H1 (cell line): ENCODE results near the gene C9orf152. TPM values are rescaled to one million over a fixed set of nuclear protein-coding genes. Genes with fewer than 3 reads are reported as not detected.

Source experiments
- CTCF ChIA-PET: fragments of 300-600 bp; sonication (Branson Sonifier 250); formaldehyde crosslinking; loops from one replicate; lab custom pipeline; 2021; ENCODE audit not compliant: partially characterized antibody; lab: Charles Lee
- POLR2A ChIA-PET: fragments of 300-600 bp; sonication (Branson Sonifier 250); formaldehyde crosslinking; loops from one replicate; lab custom pipeline; 2021; ENCODE audit warnings: inconsistent platforms; ENCODE audit not compliant: partially characterized antibody; lab: Charles Lee
- DNase-seq, 2 experiments: peaks; one replicate each; pipeline versions ENCODE4 v3.0.0 to v3.0.0-alpha.2; 2010 to 2022; ENCODE audit warnings: low spot score in 2 of 2, low read depth in 1 of 2, mixed read lengths in 1 of 2
- FAIRE-seq: peaks from 2 replicates; lab custom pipeline; 2011; peaks lifted over from hg19 to GRCh38; lab: Jason Lieb, UNC
- H2AFZ ChIP-seq: 2 replicates; pipeline ENCODE4 v1.8.1; 2012; ENCODE audit warnings: low read length, inconsistent platforms
- H2AK5ac ChIP-seq: 2 replicates; pipeline ENCODE4 v1.6.1; 2013; ENCODE audit warnings: low read depth, low read length
- H2BK120ac ChIP-seq: replicated peaks from 2 replicates; pipeline ENCODE3; 2013; ENCODE audit warnings: low read depth, low read length, inconsistent platforms
- H2BK12ac ChIP-seq: 2 replicates; pipeline ENCODE4 v1.6.1; 2013; ENCODE audit warnings: low read depth, low read length
- H2BK15ac ChIP-seq: 2 replicates; pipeline ENCODE4 v1.6.1; 2013; ENCODE audit warnings: low read length
- H2BK20ac ChIP-seq: 2 replicates; pipeline ENCODE4 v1.6.1; 2013; ENCODE audit warnings: low read length
- H2BK5ac ChIP-seq: 2 replicates; pipeline ENCODE4 v1.6.1; 2013; ENCODE audit warnings: low read depth, low read length
- H3K14ac ChIP-seq: 2 replicates; pipeline ENCODE4 v1.6.1; 2013; ENCODE audit warnings: inconsistent platforms; ENCODE audit not compliant: insufficient read length
- H3K18ac ChIP-seq: 2 replicates; pipeline ENCODE4 v1.6.1; 2013; ENCODE audit warnings: low read length; ENCODE audit errors: extremely low read depth
- H3K23ac ChIP-seq: 2 replicates; pipeline ENCODE4 v1.6.1; 2013; ENCODE audit warnings: inconsistent platforms; ENCODE audit not compliant: insufficient read length
- H3K23me2 ChIP-seq: 2 replicates; pipeline ENCODE4 v1.6.1; 2013; ENCODE audit warnings: low read depth, low read length
- H3K27ac ChIP-seq: 2 replicates; pipeline ENCODE4 v1.6.1; 2011; ENCODE audit warnings: low read depth, low read length, inconsistent platforms
- H3K27me3 ChIP-seq, 4 experiments: replicated peaks in 1 of 4; 1 replicate in 1 of 4; 2 replicates in 3 of 4; pipeline versions ENCODE4 v1.6.1 to v1.8.1; 2011 to 2013; ENCODE audit warnings: low read length in 3 of 4, mild to moderate bottlenecking in 3 of 4, inconsistent platforms in 2 of 4, mixed read lengths in 2 of 4, moderate library complexity in 1 of 4; ENCODE audit not compliant: control insufficient read depth in 3 of 4, insufficient read depth in 3 of 4; ENCODE audit errors: extremely low read depth in 1 of 4
- H3K36me3 ChIP-seq, 4 experiments: 2 replicates each; pipeline versions ENCODE4 v1.6.1 to v1.8.1; 2011 to 2013; ENCODE audit warnings: mild to moderate bottlenecking in 4 of 4, low read length in 3 of 4, moderate library complexity in 2 of 4, control low read depth in 1 of 4, inconsistent platforms in 1 of 4; ENCODE audit not compliant: insufficient read depth in 4 of 4, control insufficient read depth in 2 of 4
- H3K4ac ChIP-seq: replicated peaks from 2 replicates; pipeline ENCODE3; 2013; ENCODE audit warnings: low read length, low read depth, mixed read lengths, inconsistent platforms; ENCODE audit not compliant: insufficient read length
- H3K4me1 ChIP-seq, 4 experiments: replicated peaks in 1 of 4; 1 replicate in 1 of 4; 2 replicates in 3 of 4; pipeline versions ENCODE4 v1.6.1 to v1.8.1; 2011 to 2013; ENCODE audit warnings: low read length in 3 of 4, inconsistent platforms in 2 of 4, mixed read lengths in 1 of 4; ENCODE audit not compliant: insufficient read depth in 4 of 4, control insufficient read depth in 3 of 4
- H3K4me2 ChIP-seq, 2 experiments: 2 replicates each; pipeline versions ENCODE4 v1.6.1 to v1.8.1; 2011 to 2013; ENCODE audit warnings: low read depth in 2 of 2, low read length in 2 of 2, control low read depth in 1 of 2, inconsistent platforms in 1 of 2, mild to moderate bottlenecking in 1 of 2; ENCODE audit not compliant: insufficient read depth in 1 of 2
- H3K4me3 ChIP-seq, 4 experiments: fragments of 200-600, 300-600 bp in 1 of 4; sonication (generic), shearing (Covaris generic), sonication (Bioruptor Twin) in 1 of 4; 2 replicates each; pipeline versions ENCODE4 v1.5.1 to v1.8.1; 2011 to 2016; ENCODE audit warnings: low read length in 4 of 4, low read depth in 3 of 4, control low read depth in 2 of 4, inconsistent platforms in 2 of 4, mild to moderate bottlenecking in 2 of 4, mixed read lengths in 1 of 4, moderate library complexity in 1 of 4; ENCODE audit not compliant: insufficient read depth in 2 of 4; ENCODE audit errors: extremely low read depth in 1 of 4
- H3K56ac ChIP-seq: replicated peaks from 2 replicates; pipeline ENCODE3; 2013; ENCODE audit warnings: low read depth, mild to moderate bottlenecking, mixed read lengths, low read length, inconsistent platforms; ENCODE audit not compliant: insufficient read length
- H3K79me1 ChIP-seq: 2 replicates; pipeline ENCODE4 v1.6.1; 2013; ENCODE audit warnings: low read depth, low read length, control low read depth
- H3K79me2 ChIP-seq, 2 experiments: 2 replicates each; pipeline versions ENCODE4 v1.6.1 to v1.8.1; 2012 to 2013; ENCODE audit warnings: low read length in 2 of 2, mild to moderate bottlenecking in 2 of 2, inconsistent platforms in 1 of 2; ENCODE audit not compliant: insufficient read depth in 2 of 2, control insufficient read depth in 1 of 2
- H3K9ac ChIP-seq, 4 experiments: replicated peaks in 1 of 4; 1 replicate in 1 of 4; 2 replicates in 3 of 4; pipeline versions ENCODE4 v1.6.1 to v1.8.1; 2011 to 2013; ENCODE audit warnings: low read depth in 3 of 4, low read length in 3 of 4, control low read depth in 2 of 4, mild to moderate bottlenecking in 2 of 4, moderate library complexity in 2 of 4, inconsistent platforms in 1 of 4; ENCODE audit errors: extremely low read depth in 1 of 4
- H3K9me3 ChIP-seq, 2 experiments: 2 replicates each; pipeline versions ENCODE4 v1.6.1 to v1.8.1; 2012 to 2013; ENCODE audit warnings: mild to moderate bottlenecking in 2 of 2, moderate library complexity in 2 of 2, control low read depth in 1 of 2, inconsistent platforms in 1 of 2, low read depth in 1 of 2, low read length in 1 of 2, mixed read lengths in 1 of 2; ENCODE audit not compliant: insufficient read depth in 2 of 2
- H4K20me1 ChIP-seq, 2 experiments: replicated peaks in 1 of 2; 2 replicates each; pipeline versions ENCODE3 to v1.8.1; 2011 to 2013; ENCODE audit warnings: inconsistent platforms in 2 of 2, low read length in 2 of 2, mild to moderate bottlenecking in 1 of 2; ENCODE audit not compliant: insufficient read depth in 2 of 2, control insufficient read depth in 1 of 2
- H4K5ac ChIP-seq: 2 replicates; pipeline ENCODE4 v1.6.1; 2013; ENCODE audit warnings: low read length, low read depth, mixed read lengths, inconsistent platforms; ENCODE audit not compliant: insufficient read length
- H4K8ac ChIP-seq: 2 replicates; pipeline ENCODE4 v1.8.0; 2013; ENCODE audit warnings: mild to moderate bottlenecking, moderate library complexity, low read length, inconsistent platforms; ENCODE audit not compliant: insufficient read depth; ENCODE audit errors: extremely low read depth
- H4K91ac ChIP-seq: replicated peaks from 2 replicates; pipeline ENCODE3; 2013; ENCODE audit warnings: low read length, mixed read lengths, inconsistent platforms; ENCODE audit not compliant: insufficient read length
- CHD1 ChIP-seq: IDR thresholded peaks from 2 replicates; pipeline ENCODE4 v1.6.1; 2012; ENCODE audit warnings: low read depth, low read length, improper control_type of control experiment
- CHD2 ChIP-seq: IDR thresholded peaks from 2 replicates; pipeline ENCODE4 v1.6.1; 2012; ENCODE audit warnings: low read length, improper control_type of control experiment
- EGR1 ChIP-seq: IDR thresholded peaks from 2 replicates; pipeline ENCODE4 v1.6.1; 2011; ENCODE audit warnings: low read depth, low read length, borderline replicate concordance
- FOSL1 ChIP-seq: IDR thresholded peaks from 2 replicates; pipeline ENCODE4 v1.6.1; 2011; ENCODE audit warnings: mild to moderate bottlenecking, low read depth, low read length, moderate library complexity; ENCODE audit not compliant: insufficient read depth
- GABPA ChIP-seq: IDR thresholded peaks from 2 replicates; pipeline ENCODE4 v1.6.1; 2011; ENCODE audit warnings: mild to moderate bottlenecking, low read length, moderate library complexity, borderline replicate concordance; ENCODE audit not compliant: insufficient read depth
- JUN ChIP-seq: IDR thresholded peaks from 2 replicates; pipeline ENCODE4 v1.6.1; 2011; ENCODE audit warnings: low read depth, mild to moderate bottlenecking, improper control_type of control experiment, low read length
- NANOG ChIP-seq: IDR thresholded peaks from 2 replicates; pipeline ENCODE4 v1.6.1; 2011; ENCODE audit warnings: low read length, low read depth, mild to moderate bottlenecking, inconsistent platforms; ENCODE audit not compliant: insufficient read depth, poor library complexity, severe bottlenecking
- NRF1 ChIP-seq: IDR thresholded peaks from 2 replicates; pipeline ENCODE4 v1.6.1; 2011; ENCODE audit warnings: mild to moderate bottlenecking, low read depth, low read length, improper control_type of control experiment
- SP4 ChIP-seq: IDR thresholded peaks from 2 replicates; pipeline ENCODE4 v1.6.1; 2012; ENCODE audit warnings: low read length, inconsistent platforms
- SUZ12 ChIP-seq: fragments of 200-600 bp; sonication (generic); IDR thresholded peaks from 2 replicates; pipeline ENCODE4 v1.6.1; 2012; ENCODE audit warnings: mild to moderate bottlenecking, inconsistent platforms, low read length, moderate library complexity, mixed read lengths
- TAF1 ChIP-seq: IDR thresholded peaks from 2 replicates; pipeline ENCODE4 v1.6.1; 2011; ENCODE audit warnings: mild to moderate bottlenecking, low read depth, low read length
- WGBS, 2 experiments: shearing (Covaris generic) in 1 of 2; methylation state at CpG; one replicate each; pipeline versions ENCODE4 v1.1.6 to v1.1.7; 2013 to 2015; ENCODE audit warnings: low lambda C conversion rate in 2 of 2, mixed read lengths in 2 of 2, inconsistent platforms in 1 of 2, low coverage in 1 of 2, missing lambda C conversion rate in 1 of 2; ENCODE audit not compliant: insufficient replicate concordance in 2 of 2, insufficient coverage in 1 of 2, insufficient read length in 1 of 2; ENCODE audit errors: extremely low coverage in 1 of 2, missing lambda C conversion rate in 1 of 2; 5-methylcytosine and 5-hydroxymethylcytosine counted together
- polyA plus RNA-seq, 7 experiments: library from polyadenylated mRNA; depleted of rRNA in 3 of 7; stranded (reverse) in 5 of 7; unstranded in 2 of 7; fragments of >200 nt in 5 of 7; fragments of 200-250 nt in 2 of 7; gene quantifications; 1 replicate in 5 of 7; 2 replicates in 1 of 7; 4 replicates in 1 of 7; pipeline versions ENCODE4 v1.2.1 to v1.2.3, GENCODE V29; 2011 to 2013; ENCODE audit warnings: missing spikeins in 2 of 7, mixed read lengths in 2 of 7
- total RNA-seq: library from RNA; stranded (reverse); fragmentation: NEBNext Ultra II Directional; extraction: Animal tissue kit (Norgen Biotek cat#: 25700); gene quantifications from 2 replicates; pipeline ENCODE4 v1.2.1, GENCODE V29; 2021

The C9orf152 gene
- total and polyA plus RNA-seq, 2 of the 8 experiments (the other 6 are each of a cell fraction or from before 2014, with no cell fraction given) = not detected

- Histone ChIP-seq H3K18ac (no peak overlapping the region), H2BK15ac (no peak overlapping the region), H2BK12ac (no peak overlapping the region), H2BK20ac (no peak overlapping the region), H3K79me1 (peaks cover 3% of the 10 kb centered on the region), H2BK5ac (no peak overlapping the region), H2BK120ac (no peak overlapping the region), H3K9ac (no peak overlapping the region), H3K27me3 (peaks cover 0 to 3% (median 1%) of the 10 kb centered on the region in 4 experiments; a peak in 2 of 7 replicates), H4K5ac (no peak overlapping the region), H2AK5ac (no peak overlapping the region), H3K79me2 (peaks cover 0 to 24% of the 10 kb centered on the region in 2 experiments; a peak in 2 of 4 replicates), H2AFZ (no peak overlapping the region), H3K36me3 (no peaks in the 10 kb centered on the region), H3K27ac (no peak overlapping the region), H3K23ac (no peak overlapping the region), H3K4me1 (peaks cover 0 to 7% (median 5%) of the 10 kb centered on the region in 4 experiments; a peak in 5 of 7 replicates), H3K56ac (no peak overlapping the region), H3K4ac (no peak overlapping the region), H4K20me1 (peaks cover 12 to 19% of the 10 kb centered on the region in 2 experiments), H3K4me2 (no peak overlapping the region), H3K4me3 (no peak overlapping the region), H3K9me3 (no peaks in the 10 kb centered on the region), H3K23me2 (no peaks in the 10 kb centered on the region; the same call in 1 of the 2 replicates), H4K8ac (no peak overlapping the region), H4K91ac (no peak overlapping the region), H3K14ac (no peak overlapping the region)
- POLR2A ChIA-PET = no interaction called here
- 92% methylated on average over 1 of the region's 1 CpG; no CpG with 5 or more reads in 1 of the 2 experiments for WGBS, 2 experiments
- CTCF ChIA-PET = interaction anchor here (0.9 kb wide), 1 partner anchor 287 kb away, joined by 3 read pairs; no protein-coding TSS in a partner anchor
- FAIRE-seq = no peak
- no peak for DNase-seq
- TF ChIP-seq SUZ12 = no peak
- TF ChIP-seq EGR1 = no peak
- no peak for TF ChIP-seq NRF1
- no peak for TF ChIP-seq TAF1
- no peak for TF ChIP-seq FOSL1
- TF ChIP-seq SP4 = no peak
- TF ChIP-seq CHD2 = no peak
- TF ChIP-seq JUN = no peak
- no peak for TF ChIP-seq NANOG
- TF ChIP-seq GABPA = no peak
- TF ChIP-seq CHD1 = no peak
- TF ChIP-seq, all 59 proteins: peak for 0
These were observed 47.8 kb downstream of the C9orf152 start for GRCh38 chr9:110160123-110160522.
